ENCODE results near the gene PABPN1L.

PABPN1L gene

DNA sequence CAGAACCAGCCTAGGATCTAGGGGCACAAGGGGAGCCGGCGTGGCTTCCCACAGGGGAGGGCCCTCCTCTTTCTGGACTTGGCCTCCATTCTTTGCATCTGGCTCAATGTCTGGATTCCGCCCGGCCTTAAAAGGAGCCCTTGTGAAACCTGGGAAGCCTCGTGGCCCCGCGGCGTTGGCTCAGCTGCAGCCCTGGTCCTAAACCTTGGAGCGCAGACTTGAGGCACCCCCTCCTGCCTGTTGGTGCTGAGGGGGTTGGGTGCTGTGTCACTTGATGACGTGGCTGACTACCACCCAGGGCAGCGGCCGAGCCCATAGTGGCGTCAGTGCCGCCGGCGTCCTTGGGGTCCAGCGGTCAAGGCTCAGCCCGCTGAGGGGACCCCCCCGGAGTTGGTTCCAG lies 5.1 kb downstream of the PABPN1L start:
- no peak overlapping the region for H3K4me3 ChIP-seq (ENCODE audit: low read depth, low read length)
- no peak for DNase-seq (ENCODE audit: low read depth)
- TF ChIP-seq, protein P1, sequence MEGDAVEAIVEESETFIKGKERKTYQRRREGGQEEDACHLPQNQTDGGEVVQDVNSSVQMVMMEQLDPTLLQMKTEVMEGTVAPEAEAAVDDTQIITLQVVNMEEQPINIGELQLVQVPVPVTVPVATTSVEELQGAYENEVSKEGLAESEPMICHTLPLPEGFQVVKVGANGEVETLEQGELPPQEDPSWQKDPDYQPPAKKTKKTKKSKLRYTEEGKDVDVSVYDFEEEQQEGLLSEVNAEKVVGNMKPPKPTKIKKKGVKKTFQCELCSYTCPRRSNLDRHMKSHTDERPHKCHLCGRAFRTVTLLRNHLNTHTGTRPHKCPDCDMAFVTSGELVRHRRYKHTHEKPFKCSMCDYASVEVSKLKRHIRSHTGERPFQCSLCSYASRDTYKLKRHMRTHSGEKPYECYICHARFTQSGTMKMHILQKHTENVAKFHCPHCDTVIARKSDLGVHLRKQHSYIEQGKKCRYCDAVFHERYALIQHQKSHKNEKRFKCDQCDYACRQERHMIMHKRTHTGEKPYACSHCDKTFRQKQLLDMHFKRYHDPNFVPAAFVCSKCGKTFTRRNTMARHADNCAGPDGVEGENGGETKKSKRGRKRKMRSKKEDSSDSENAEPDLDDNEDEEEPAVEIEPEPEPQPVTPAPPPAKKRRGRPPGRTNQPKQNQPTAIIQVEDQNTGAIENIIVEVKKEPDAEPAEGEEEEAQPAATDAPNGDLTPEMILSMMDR (IDR thresholded peaks at IDR 0.05; ENCODE audit: insufficient read depth, low read depth, low read length, missing control alignments), result no peak

DNA sequence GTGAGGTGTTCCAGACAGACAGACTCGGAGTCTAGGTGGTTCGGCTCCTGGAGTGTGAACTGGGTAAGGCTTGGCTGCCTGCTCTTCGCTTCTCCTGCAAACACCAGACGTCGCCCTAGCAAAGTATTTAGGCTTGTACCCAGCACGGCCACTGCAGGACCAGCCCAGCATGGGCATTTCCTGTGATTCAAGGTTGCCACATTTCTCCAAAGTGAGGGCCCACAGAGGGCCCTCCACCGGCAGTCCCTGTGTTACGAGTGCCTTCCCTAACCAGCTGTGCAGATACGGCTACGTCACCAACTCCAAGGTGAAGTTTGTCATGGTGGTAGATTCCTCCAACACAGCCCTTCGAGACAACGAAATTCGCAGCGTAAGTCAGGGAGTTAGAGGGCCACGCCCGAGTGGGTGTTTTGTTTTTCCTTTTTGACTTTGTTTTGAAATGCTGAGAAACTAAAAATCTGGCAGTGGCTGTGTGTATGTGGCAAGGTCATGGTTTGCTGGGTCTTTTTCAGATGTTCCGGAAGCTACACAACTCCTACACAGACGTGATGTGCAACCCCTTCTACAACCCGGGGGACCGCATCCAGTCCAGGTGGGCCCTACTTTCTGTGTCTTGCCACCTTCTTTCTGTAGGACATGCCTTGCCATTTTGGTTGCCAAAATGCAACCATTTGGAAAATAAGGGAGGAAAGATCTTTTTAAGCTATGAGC lies 6.9 kb downstream of the PABPN1L start:
- no peak for DNase-seq (ENCODE audit: low read depth)
- no peak overlapping the region for H3K4me3 ChIP-seq (ENCODE audit: low read depth, low read length)
- TF ChIP-seq, protein P1 (IDR thresholded peaks at IDR 0.05; ENCODE audit: insufficient read depth, low read depth, low read length, missing control alignments), result no peak

DNA sequence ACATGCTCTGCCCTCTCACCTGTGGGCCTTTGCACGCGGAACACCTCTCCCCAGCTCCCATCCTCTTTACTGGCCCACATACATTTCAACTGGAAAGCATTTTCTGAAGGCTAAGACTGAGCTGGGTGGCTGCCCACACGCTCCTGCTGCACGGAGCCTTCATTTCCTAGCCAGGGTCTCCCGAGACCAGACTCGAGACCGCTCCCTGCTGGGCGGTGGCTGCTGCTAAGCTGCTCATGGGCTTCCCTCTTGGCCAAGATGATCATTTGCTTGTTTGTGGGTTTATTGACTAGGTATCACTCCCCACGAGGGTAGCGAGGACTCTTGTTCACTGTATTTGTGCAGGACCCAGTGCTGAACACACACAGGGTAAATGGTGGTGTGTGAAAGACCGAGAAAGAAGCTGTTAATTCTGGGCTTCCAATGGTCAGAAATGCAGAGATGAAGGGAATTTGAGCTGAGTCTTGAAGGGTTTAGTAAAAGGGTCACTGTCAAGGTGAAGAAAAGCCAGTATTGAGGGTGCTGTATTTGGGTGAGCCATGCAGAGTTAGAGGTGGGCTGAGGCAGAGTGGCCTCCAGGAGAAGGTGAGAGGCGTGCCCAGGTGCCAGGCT lies 8.6 kb downstream of the PABPN1L start:
- TF ChIP-seq, protein P1 (IDR thresholded peaks at IDR 0.05; ENCODE audit: insufficient read depth, low read depth, low read length, missing control alignments), result peak; percentile 83
- DNase-seq (ENCODE audit: low read depth), result peak; percentile 86
- H3K4me3 ChIP-seq (ENCODE audit: low read depth, low read length), result peak overlapping the region; percentile 99

DNA sequence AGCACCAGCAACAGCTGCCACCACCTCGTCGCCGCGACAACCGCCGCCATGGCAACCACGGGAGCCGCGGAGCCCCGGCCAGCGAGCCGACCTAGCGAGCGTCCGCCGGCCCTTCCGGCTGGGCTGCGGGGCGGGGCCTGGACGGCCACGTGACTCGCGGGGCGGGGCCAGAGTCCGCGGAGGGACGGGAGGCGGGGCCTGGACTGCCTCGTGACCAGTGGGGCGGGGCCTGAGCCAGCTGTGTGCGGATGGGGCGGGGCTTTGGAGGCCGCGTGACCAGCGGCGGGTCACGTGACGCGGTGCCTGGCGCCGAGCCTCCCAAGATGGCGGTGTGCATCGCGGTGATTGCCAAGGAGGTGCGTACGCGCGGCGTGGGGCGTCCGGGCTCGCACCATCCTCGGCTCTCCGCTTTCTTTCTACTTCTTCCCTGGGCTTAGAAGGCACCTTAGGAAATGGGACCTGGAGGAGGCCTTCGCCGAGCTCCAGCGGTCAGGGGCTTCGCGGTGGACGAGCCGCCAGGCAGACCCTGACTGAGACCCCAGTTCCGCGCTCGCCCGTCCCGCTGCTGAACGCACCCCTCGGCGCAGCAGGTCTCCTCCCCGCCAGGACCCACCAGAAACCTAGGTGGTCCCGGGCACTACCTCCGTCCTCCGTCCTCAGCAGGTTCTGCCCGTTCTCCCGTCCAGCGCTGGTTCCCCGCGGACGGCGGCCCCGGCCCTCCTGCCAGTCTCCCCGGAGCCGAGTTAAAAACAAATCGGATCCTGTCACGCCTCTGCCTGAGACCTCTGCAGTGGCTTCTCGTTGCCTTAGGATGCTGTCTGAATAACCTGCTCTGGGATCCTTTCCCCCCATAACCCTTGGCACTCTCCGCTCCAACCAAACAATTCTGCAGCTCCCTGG lies 9.4 kb downstream of the PABPN1L start, which contains the start of the genes GALNS and TRAPPC2L:
Gene GALNS (minus strand): TSS at position 120 of the 900 bp plus-strand sequence. CDS start 70 bp downstream, at position 50.
Gene TRAPPC2L (plus strand): TSS at position 300 of the 900 bp plus-strand sequence. CDS start 24 bp downstream, at position 324.
- H3K4me3 ChIP-seq (ENCODE audit: low read depth, low read length), result peak within 1 kb of the TSS; percentile 99
- TF ChIP-seq, protein P1 (IDR thresholded peaks at IDR 0.05; ENCODE audit: insufficient read depth, low read depth, low read length, missing control alignments), result no peak
- DNase-seq (ENCODE audit: low read depth), result peak; percentile 98

DNA sequence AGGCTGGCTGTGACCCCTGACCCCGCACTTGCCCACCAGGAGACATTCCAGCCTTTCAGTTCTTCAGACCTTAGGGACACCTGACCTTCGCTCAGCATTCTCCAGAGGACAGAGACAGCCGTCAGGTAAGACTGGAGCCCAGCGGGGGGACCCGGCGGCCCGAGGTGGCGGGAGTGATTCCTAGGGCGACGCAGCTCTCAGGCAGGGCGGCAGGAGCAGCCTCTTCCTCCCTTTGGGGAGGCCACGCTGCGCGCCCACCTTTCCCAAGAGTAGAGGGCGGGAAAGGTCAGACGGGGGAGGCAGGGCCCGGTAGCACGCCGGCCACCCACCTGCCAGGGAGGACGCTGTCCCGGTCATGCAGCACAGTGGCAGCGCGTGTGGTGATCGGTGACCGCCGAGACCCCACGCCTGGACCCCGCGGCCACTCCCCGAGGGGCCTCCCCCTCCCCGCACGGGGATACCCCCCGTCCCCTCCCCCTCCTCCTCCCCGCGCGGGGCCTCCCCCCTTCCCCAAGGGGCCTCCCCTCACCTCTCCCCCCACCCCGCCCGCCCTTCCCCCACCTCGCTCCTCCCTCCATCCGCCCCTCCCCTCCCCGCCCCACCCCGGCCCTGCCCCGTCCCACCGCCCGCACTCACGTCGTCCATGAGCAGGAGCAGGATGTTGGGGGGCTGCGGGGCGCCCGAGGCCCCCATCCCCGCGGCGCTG lies 10.2 kb downstream of the PABPN1L start:
- peak overlapping the region; percentile 62 for H3K4me3 ChIP-seq (ENCODE audit: low read depth, low read length)
- no peak for DNase-seq (ENCODE audit: low read depth)
- TF ChIP-seq, protein P1 (IDR thresholded peaks at IDR 0.05; ENCODE audit: insufficient read depth, low read depth, low read length, missing control alignments), result no peak

DNA sequence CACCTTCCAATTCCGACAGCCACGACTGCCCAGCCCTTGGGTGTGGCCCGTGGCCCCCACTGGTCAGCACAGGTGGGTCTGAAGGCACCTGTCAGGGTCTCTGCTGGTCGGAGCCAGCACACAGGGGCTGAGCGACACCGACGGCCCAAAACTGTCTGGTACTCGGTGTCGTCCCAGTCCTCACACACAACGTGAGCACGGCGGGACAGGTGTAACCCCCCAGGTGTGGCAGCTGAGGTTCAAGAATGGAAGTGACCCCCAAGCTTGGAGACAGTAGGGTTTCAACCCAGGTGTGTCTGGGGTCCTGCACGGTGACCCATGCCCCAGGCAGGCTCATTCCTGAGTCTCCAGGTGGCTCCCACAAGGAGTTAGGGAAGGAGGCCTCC lies 10.7 kb downstream of the PABPN1L start:
- TF ChIP-seq, protein P1 (IDR thresholded peaks at IDR 0.05; ENCODE audit: insufficient read depth, low read depth, low read length, missing control alignments), result no peak
- H3K4me3 ChIP-seq (ENCODE audit: low read depth, low read length), result peak overlapping the region; percentile 50; the same call in 1 of the 2 replicates
- no peak for DNase-seq (ENCODE audit: low read depth)

Measured in GM12865 (cell line).